Activated CD8-positive, alpha-beta memory T cell treated with anti-CD3 and anti-CD28 coated beads for 24 hours (primary cell): ENCODE measurements around the gene SLC17A1.
"Not testable (repeated sequence)": the region's sequence is repeated elsewhere in the genome, so short reads cannot be mapped to it uniquely, and the experiment has no call there.

Experiments
- DNase-seq: peaks from one replicate; pipeline ENCODE4 v3.0.0-alpha.2; 2020

Gene SLC17A1

GRCh38 chr6:25755483-25755882 lies 76.4 kb downstream of the SLC17A1 start:
- DNase-seq: no peak

DNA sequence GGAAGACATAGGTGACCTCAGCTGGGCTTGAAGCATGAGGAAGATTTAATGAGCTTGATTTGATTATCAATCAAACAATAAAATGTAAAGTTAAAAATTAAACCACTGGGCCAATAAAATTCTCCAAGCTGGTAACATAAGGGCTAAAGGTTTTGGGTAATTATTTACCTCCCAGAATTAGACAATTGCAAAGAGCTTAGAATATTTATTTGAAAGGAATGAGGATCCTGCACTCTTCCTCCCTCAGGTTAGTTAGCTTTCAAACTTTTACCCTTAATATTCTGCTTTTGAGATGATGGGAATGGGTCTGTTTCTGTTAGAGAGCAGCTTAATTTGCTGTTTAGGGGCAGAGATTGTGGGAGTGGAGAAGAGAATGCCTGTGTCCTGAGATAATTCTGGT lies 77.3 kb downstream of the SLC17A1 start, which contains the start of gene SLC17A4:
TSS of gene SLC17A4 (plus strand) at position 208 of the 400 bp plus-strand sequence. CDS start 7,221 bp downstream, outside the sequence.
- no peak for DNase-seq

- DNase-seq: no peak
Measured at GRCh38 chr6:25753079-25753478, 78.8 kb downstream of the SLC17A1 start.

GRCh38 chr6:25750906-25751305 lies 80.9 kb downstream of the SLC17A1 start:
- no peak for DNase-seq

DNA sequence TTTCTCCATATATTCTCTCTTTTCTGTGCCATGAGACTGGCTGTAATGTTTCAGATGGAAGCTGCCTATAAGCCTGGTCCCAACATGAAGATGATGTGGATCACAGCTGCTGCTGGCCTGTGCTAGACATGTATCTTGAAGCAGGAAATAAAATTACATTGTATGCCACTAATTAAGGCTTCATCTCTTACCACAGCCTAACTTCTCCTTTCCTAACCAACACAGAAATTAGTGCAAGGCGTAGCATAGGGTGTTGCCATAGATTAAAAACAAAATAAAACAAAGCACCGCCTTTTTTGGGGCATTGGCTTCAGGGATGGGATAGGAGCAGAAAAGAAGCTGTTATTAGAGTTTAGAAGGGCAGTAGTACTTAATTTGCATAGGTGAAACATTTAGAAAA lies 82.0 kb downstream of the SLC17A1 start:
- DNase-seq: no peak

DNA sequence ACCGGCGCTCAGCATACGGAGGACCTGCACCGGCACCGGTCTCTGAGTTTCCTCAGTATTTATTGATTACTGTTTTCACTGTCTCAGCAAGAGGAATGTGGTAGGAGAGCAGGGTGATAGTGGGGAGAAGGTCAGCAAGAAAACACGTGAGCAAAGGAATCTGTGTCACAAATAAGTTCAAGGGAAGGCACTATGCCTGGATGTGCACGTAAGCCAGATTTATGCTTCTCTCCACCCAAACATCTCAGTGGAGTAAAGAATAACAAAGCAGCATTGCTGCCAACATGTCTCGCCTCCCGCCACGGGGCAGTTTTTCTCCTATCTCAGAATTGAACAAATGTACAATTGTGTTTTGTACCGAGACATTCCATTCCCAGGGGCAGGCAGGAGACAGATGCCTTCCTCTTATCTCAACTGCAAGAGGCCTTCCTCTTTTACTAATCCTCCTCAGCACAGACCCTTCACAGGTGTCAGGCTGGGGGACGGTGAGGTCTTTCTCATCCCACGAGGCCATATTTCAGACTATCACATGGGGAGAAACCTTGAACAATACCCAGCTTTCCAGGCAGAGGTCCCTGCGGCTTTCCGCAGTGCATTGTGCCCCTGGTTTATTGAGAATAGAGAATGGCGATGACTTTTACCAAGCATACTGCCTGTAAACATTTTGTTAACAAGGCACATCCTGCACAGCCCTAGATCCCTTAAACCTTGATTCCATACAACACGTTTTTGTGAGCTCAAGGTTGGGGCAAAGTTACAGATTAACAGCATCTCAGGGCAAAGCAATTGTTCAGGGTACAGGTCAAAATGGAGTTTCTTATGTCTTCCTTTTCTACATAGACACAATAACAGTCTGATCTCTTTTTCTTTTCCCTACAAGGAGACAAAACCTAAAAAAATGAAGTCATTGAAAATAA lies 83.0 kb downstream of the SLC17A1 start:
- not testable (repeated sequence) for DNase-seq

GRCh38 chr6:25748049-25748448 lies 83.8 kb downstream of the SLC17A1 start:
- no peak for DNase-seq

GRCh38 chr6:25747477-25747876 lies 84.4 kb downstream of the SLC17A1 start:
- DNase-seq: no peak

GRCh38 chr6:25746968-25747367 lies 84.9 kb downstream of the SLC17A1 start:
- DNase-seq: no peak

DNA sequence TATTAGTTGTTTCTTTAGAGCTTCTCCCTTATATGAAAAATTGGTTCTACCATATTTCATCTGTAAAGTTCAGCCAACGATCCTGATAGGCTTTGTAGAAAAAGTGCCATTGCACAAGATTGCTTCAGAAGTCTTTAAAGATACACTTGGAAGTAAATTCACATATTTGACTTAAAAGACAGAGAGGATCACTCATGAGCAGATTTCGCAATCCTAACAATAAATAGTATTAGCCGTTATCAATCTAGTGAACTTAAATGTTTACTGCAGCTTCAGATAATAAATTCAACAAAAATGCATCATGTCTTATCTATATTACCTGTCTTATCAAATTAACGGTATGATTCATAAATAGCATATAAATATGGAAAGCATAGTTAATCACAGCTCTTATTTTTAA lies 86.0 kb downstream of the SLC17A1 start:
- no peak for DNase-seq

- no peak for DNase-seq
Measured at GRCh38 chr6:25743868-25744267, 88.0 kb downstream of the SLC17A1 start.

DNA sequence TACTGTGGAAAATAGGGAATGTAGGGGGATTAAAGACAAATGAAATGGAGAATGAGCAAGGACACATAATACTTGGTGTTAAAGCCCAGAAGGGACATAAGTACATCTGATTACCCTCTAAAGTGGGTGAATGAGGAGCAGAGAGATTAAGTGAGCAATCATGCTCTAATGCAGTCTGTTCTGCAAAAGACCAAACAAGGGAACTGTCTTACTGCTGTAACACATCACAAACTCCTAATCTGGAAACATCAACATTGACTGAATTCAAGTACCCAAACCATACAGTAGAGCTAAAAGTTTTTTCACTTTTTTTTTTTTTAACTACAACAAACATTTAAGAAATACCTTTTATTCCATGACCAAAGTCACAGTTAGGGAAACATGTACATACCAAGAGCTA lies 96.6 kb downstream of the SLC17A1 start:
- DNase-seq: no peak
